HepG2 (cell line): Measurements from ENCODE around the gene NDUFB4. TPM values are rescaled to one million over a fixed set of nuclear protein-coding genes. Genes with fewer than 3 reads are reported as not detected.

ENCODE experiments used
- ATAC-seq: fragments of 200-7000 bp; cut with Tn5 transposase; 3 replicates; pipeline ENCODE4 v1.9.1; 2020; ENCODE audit warnings: mild to moderate bottlenecking, moderate library complexity
- BruUV-seq: library from RNA; stranded (reverse); fragments of 400-500 nt; replicated peaks from 2 replicates; lab custom pipeline; 2021; lab: Mats Ljungman, UMichigan
- CTCF ChIA-PET: fragments of 300-600 bp; formaldehyde crosslinking; extraction: SDS; loops from one replicate; lab custom pipeline; 2021; ENCODE audit warnings: low total read pairs, inconsistent platforms, low intra/inter-chr PET ratio; lab: Yijun Ruan, JAX
- POLR2A ChIA-PET: fragments of 350-600 bp; sonication (Branson Sonifier 250); formaldehyde crosslinking; loops from one replicate; lab custom pipeline; 2020; ENCODE audit warnings: antibody characterized with exemption, inconsistent platforms; lab: Yijun Ruan, JAX
- DNase-seq: peaks from one replicate; pipeline ENCODE4 v3.0.0-alpha.2; 2015; ENCODE audit warnings: low spot score
- FAIRE-seq: peaks from 3 replicates; lab custom pipeline; 2011; peaks lifted over from hg19 to GRCh38; lab: Jason Lieb, UNC
- H2AFZ ChIP-seq: one replicate; pipeline ENCODE4 v1.6.1; 2011; ENCODE audit warnings: low read length, inconsistent platforms
- H3K27ac ChIP-seq: fragments of 300-600 bp; 3 replicates; pipeline ENCODE4 v1.8.0; 2011; ENCODE audit warnings: mixed run types, mild to moderate bottlenecking, mixed read lengths, low read length, inconsistent platforms; ENCODE audit not compliant: insufficient read depth; ENCODE audit errors: extremely low read length
- H3K27me3 ChIP-seq, 2 experiments: fragments of 200-600 bp in 1 of 2; 2 replicates in 1 of 2; 3 replicates in 1 of 2; pipeline versions ENCODE4 v1.6.0 to v1.8.0; 2011; ENCODE audit warnings: low read length in 2 of 2, mild to moderate bottlenecking in 2 of 2, moderate library complexity in 2 of 2, inconsistent platforms in 1 of 2; ENCODE audit not compliant: insufficient read depth in 2 of 2, control insufficient read depth in 1 of 2
- H3K36me3 ChIP-seq, 2 experiments: fragments of 200-600 bp in 1 of 2; replicated peaks in 1 of 2; 2 replicates in 1 of 2; 3 replicates in 1 of 2; pipeline versions ENCODE4 v1.5.1 to v1.8.0; 2011; ENCODE audit warnings: low read length in 2 of 2, inconsistent platforms in 1 of 2; ENCODE audit not compliant: insufficient read depth in 2 of 2, control insufficient read depth in 1 of 2
- H3K4me1 ChIP-seq: 2 replicates; pipeline ENCODE4 v1.5.1; 2012; ENCODE audit warnings: low read length, inconsistent platforms; ENCODE audit not compliant: insufficient read depth
- H3K4me2 ChIP-seq: 2 replicates; pipeline ENCODE4 v1.6.0; 2011; ENCODE audit warnings: low read depth, low read length, inconsistent platforms
- H3K4me3 ChIP-seq, 3 experiments: fragments of 200-600 bp in 1 of 3; sonication (generic), shearing (Covaris generic) in 1 of 3; replicated peaks in 1 of 3; 2 replicates each; pipeline ENCODE4 v1.5.1; 2011 to 2016; ENCODE audit warnings: low read length in 3 of 3, inconsistent platforms in 2 of 3, low read depth in 2 of 3, mild to moderate bottlenecking in 2 of 3, control low read depth in 1 of 3, mixed read lengths in 1 of 3; ENCODE audit not compliant: insufficient read depth in 1 of 3
- H3K79me2 ChIP-seq: one replicate; pipeline ENCODE4 v1.6.1; 2011; ENCODE audit warnings: low read length, inconsistent platforms; ENCODE audit not compliant: insufficient read depth
- H3K9ac ChIP-seq: 2 replicates; pipeline ENCODE4 v1.6.0; 2011; ENCODE audit warnings: mild to moderate bottlenecking, low read depth, low read length, inconsistent platforms; ENCODE audit not compliant: insufficient read depth
- H3K9me3 ChIP-seq: 2 replicates; pipeline ENCODE4 v1.5.1; 2012; ENCODE audit warnings: mild to moderate bottlenecking, low read length
- H4K20me1 ChIP-seq: 2 replicates; pipeline ENCODE4 v1.6.0; 2011; ENCODE audit warnings: inconsistent platforms, mild to moderate bottlenecking, low read length, moderate library complexity; ENCODE audit not compliant: insufficient read depth
- CEBPG ChIP-seq: IDR thresholded peaks from 2 replicates; pipeline ENCODE4 v1.6.1; 2016
- HMG20A ChIP-seq: IDR thresholded peaks from 2 replicates; pipeline ENCODE4 v1.6.1; 2016; ENCODE audit warnings: borderline replicate concordance
- MXD4 ChIP-seq: IDR thresholded peaks from 2 replicates; pipeline ENCODE4 v1.6.1; 2016; ENCODE audit warnings: mild to moderate bottlenecking, missing biosample characterization, missing genetic modification reagents
- SPEN ChIP-seq: sonication (generic); formaldehyde crosslinking; IDR thresholded peaks from 2 replicates; pipeline ENCODE4 v1.5.1; 2020; ENCODE audit warnings: low read depth, mild to moderate bottlenecking, missing genetic modification reagents
- WGBS: methylation state at CpG from one replicate; pipeline ENCODE4 v1.1.6; 2017; ENCODE audit warnings: low lambda C conversion rate; 5-methylcytosine and 5-hydroxymethylcytosine counted together
- in situ Hi-C: cut with HindIII; loops from 2 replicates; pipeline ENCODE4 v1.10.0; 2017; ENCODE audit warnings: low pct_unique_long_range_greater_than_20kb; ENCODE audit not compliant: extremely low pct_ligation_motif_present
- intact Hi-C: fragments of 100-400 bp; cut with micrococcal nuclease; formaldehyde crosslinking; loops from one replicate; pipeline ENCODE4 v1.10.0; 2022; ENCODE audit not compliant: unreplicated experiment
- polyA plus RNA-seq, 8 experiments: library from polyadenylated mRNA; depleted of rRNA in 3 of 8; stranded (reverse) in 7 of 8; unstranded in 1 of 8; fragments of >200 nt; fragmentation: Illumina TruSeq in 4 of 8; extraction: Trizol in 4 of 8; gene quantifications; 2 replicates each; pipeline versions ENCODE4 v1.2.1 to v1.2.3, GENCODE V29; 2011 to 2016; ENCODE audit warnings: low read depth in 4 of 8, missing spikeins in 1 of 8, mixed read lengths in 1 of 8; ENCODE audit not compliant: insufficient read depth in 1 of 8
- total RNA-seq, 5 experiments: library from RNA; depleted of rRNA; stranded (reverse); fragments of >200 nt; fragmentation: Illumina TruSeq; extraction: Trizol; gene quantifications; 2 replicates each; pipeline ENCODE4 v1.2.3, GENCODE V29; 2016; ENCODE audit warnings: low read depth in 1 of 5
- TF ChIP-seq, protein P1 (sequence below): sonication (generic); formaldehyde crosslinking; IDR thresholded peaks from 2 replicates; pipeline ENCODE4 v1.9.0; 2021; ENCODE audit warnings: missing genetic modification reagents, mild to moderate bottlenecking, borderline replicate concordance

Gene NDUFB4
- total and polyA plus RNA-seq, 2 of the 13 experiments (the other 11 are each of a cell fraction or from before 2014, with no cell fraction given) = 115 to 116 TPM

DNA sequence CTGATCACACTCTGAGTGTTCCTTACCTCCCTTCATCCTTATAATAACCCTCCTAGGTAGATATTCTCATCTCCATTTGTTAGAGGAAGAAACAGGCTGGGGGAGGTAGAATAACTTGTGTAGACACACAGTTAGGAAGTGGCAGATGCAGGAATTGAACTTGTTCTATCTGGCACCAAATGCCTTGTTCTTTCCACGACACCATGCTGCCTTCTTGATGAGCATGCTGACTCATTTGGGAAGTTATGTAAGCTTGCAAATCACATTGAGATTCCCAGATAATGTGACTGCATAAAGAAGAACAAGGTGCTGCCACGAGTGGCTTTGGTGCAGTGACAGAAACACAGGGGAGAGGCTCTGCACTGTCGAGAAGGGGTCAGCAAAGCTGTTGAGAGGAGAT is 27.5 kb upstream of the NDUFB4 start:
- TF ChIP-seq CEBPG = no peak
- POLR2A ChIA-PET = no interaction called here
- intact Hi-C loops = no loop called here

DNA sequence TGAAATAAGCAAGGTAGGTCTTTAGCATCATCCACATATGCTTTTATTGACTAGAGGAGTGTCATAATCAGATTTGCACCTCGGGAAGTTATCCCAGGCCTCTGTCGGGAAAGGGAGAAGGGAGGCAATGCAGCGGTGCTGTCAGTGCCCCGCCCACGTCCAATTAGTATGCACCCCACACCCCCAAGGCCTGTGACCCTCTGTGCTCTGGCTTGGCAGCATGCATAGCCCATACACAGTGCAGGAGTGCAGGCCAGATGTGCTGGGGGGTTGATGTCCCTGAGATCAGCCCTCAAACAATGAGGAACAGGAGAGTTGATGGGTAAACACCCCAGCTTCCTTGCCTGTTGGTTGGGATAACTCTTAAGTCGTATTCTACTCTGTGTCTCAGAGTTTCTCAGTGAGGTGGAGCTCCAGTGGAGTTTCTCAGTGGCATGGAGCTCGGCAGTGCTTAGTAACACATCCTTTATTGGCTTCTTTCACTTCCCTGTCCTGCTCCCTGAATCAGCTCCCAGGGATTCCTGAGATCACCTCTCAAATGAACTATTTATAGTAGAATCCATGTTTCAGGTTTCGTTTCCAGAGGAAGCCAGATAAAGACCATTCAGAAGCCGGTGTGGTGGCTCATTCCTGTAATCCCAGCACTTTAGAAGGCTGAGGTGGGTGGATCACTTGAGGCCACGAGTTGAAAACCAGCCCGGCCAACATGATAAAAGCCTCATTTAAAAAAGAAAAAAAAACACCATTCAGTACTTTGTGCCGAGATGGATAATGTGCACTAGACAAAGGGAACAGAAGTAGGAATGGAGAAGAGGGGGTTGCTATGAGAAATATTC is 26.7 kb upstream of the NDUFB4 start:
- in situ Hi-C loops = no loop called here
- Histone ChIP-seq H3K4me2 (no peak overlapping the region), H4K20me1 (no peaks in the 10 kb centered on the region), H3K79me2 (no peaks in the 10 kb centered on the region), H3K27me3 (0 out of 5 replicates have a peak, but pooled peaks cover 2 to 3% of the 10 kb centered on the region in 2 experiments), H3K36me3 (no peaks in the 10 kb centered on the region), H3K9me3 (no peaks in the 10 kb centered on the region), H3K4me3 (no peak overlapping the region), H3K4me1 (peaks cover 5% of the 10 kb centered on the region; the same call in 1 of the 2 replicates), H3K27ac (no peak overlapping the region)
- ChIA-PET POLR2A (no interaction called here), CTCF (no interaction called here)
- 12% methylated on average over 10 of the region's 12 CpGs for WGBS
- no TSS peak for BruUV-seq
- no peak for ATAC-seq
- intact Hi-C loops = no loop called here
- no peak for DNase-seq
- FAIRE-seq = no peak
- TF ChIP-seq SPEN (CRISPR knock-in tag) (no peak), MXD4 (CRISPR knock-in tag) (no peak), HMG20A (CRISPR knock-in tag) (no peak)
- TF ChIP-seq, protein P1, sequence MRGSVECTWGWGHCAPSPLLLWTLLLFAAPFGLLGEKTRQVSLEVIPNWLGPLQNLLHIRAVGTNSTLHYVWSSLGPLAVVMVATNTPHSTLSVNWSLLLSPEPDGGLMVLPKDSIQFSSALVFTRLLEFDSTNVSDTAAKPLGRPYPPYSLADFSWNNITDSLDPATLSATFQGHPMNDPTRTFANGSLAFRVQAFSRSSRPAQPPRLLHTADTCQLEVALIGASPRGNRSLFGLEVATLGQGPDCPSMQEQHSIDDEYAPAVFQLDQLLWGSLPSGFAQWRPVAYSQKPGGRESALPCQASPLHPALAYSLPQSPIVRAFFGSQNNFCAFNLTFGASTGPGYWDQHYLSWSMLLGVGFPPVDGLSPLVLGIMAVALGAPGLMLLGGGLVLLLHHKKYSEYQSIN (CRISPR knock-in tag) = no peak
- TF ChIP-seq, all 625 proteins: peak for 0
- no peak overlapping the region for H3K9ac ChIP-seq
- H2AFZ ChIP-seq = no peak overlapping the region

More for the DNA sequence above, 27.5 kb upstream of the NDUFB4 start:
- BruUV-seq = no TSS peak
- in situ Hi-C loops = no loop called here
- H2AFZ ChIP-seq = no peak overlapping the region
- H3K27ac ChIP-seq = no peak overlapping the region
- 5% methylated on average over 3 of the region's 3 CpGs for WGBS
- no peak overlapping the region for H3K4me3 ChIP-seq
- peaks cover 5% of the 10 kb centered on the region; the same call in 1 of the 2 replicates for H3K4me1 ChIP-seq
- H3K9ac ChIP-seq = no peak overlapping the region
- H3K79me2 ChIP-seq = no peaks in the 10 kb centered on the region
- 0 out of 5 replicates have a peak, but pooled peaks cover 2 to 3% of the 10 kb centered on the region in 2 experiments for H3K27me3 ChIP-seq
- H3K36me3 ChIP-seq = no peaks in the 10 kb centered on the region
- H4K20me1 ChIP-seq = no peaks in the 10 kb centered on the region
- CTCF ChIA-PET = no interaction called here
- no peak for FAIRE-seq
- no peak for ATAC-seq
- DNase-seq = no peak
- H3K9me3 ChIP-seq = no peaks in the 10 kb centered on the region
- H3K4me2 ChIP-seq = no peak overlapping the region
